IMR-90 (cell line): ENCODE data around the gene BTBD9. TPM values are rescaled to one million over a fixed set of nuclear protein-coding genes. Genes with fewer than 3 reads are reported as not detected.

Source experiments
- ATAC-seq: fragments of 200-7000 bp; cut with Tn5 transposase; 2 replicates; pipeline ENCODE4 v1.9.1; 2020; ENCODE audit warnings: low read depth, mild to moderate bottlenecking, moderate library complexity
- BruUV-seq: library from RNA; stranded (reverse); fragments of 400-500 nt; replicated peaks from 2 replicates; lab custom pipeline; 2021; lab: Mats Ljungman, UMichigan
- CTCF ChIA-PET: fragments of 300-600 bp; formaldehyde crosslinking; extraction: SDS; loops from one replicate; lab custom pipeline; 2021; ENCODE audit warnings: antibody characterized with exemption; lab: Yijun Ruan, JAX
- POLR2A ChIA-PET: fragments of 300-600 bp; sonication (Branson Sonifier 250); formaldehyde crosslinking; loops from one replicate; lab custom pipeline; 2022; ENCODE audit warnings: antibody characterized with exemption; ENCODE audit not compliant: unreplicated experiment; lab: Charles Lee
- DNase-seq: peaks from one replicate; pipeline ENCODE4 v3.0.0; 2013
- H2AFZ ChIP-seq: replicated peaks from 2 replicates; pipeline ENCODE3; 2013; ENCODE audit warnings: low read length, mild to moderate bottlenecking; ENCODE audit not compliant: poor library complexity
- H2AK5ac ChIP-seq: 2 replicates; pipeline ENCODE4 v1.6.1; 2013; ENCODE audit warnings: low read depth, low read length, inconsistent platforms
- H2AK9ac ChIP-seq: replicated peaks from 2 replicates; pipeline ENCODE3; 2013; ENCODE audit warnings: mild to moderate bottlenecking, low read depth, low read length, moderate library complexity; ENCODE audit not compliant: poor library complexity
- H2BK120ac ChIP-seq: 2 replicates; pipeline ENCODE4 v1.6.1; 2013; ENCODE audit warnings: low read depth, low read length, inconsistent platforms
- H2BK15ac ChIP-seq: 3 replicates; pipeline ENCODE4 v1.6.1; 2013; ENCODE audit warnings: low read depth, low read length, inconsistent platforms
- H2BK20ac ChIP-seq: 2 replicates; pipeline ENCODE4 v1.6.1; 2013; ENCODE audit warnings: low read depth, mild to moderate bottlenecking, inconsistent platforms, low read length, moderate library complexity
- H2BK5ac ChIP-seq: 2 replicates; pipeline ENCODE4 v1.6.1; 2013; ENCODE audit warnings: mild to moderate bottlenecking, low read depth, low read length, inconsistent platforms; ENCODE audit not compliant: poor library complexity, severe bottlenecking
- H3K14ac ChIP-seq: replicated peaks from 2 replicates; pipeline ENCODE4 v1.6.1; 2013; ENCODE audit warnings: low read depth, low read length, inconsistent platforms
- H3K18ac ChIP-seq: 2 replicates; pipeline ENCODE4 v1.6.1; 2013; ENCODE audit warnings: low read depth, low read length, control low read depth
- H3K23ac ChIP-seq: 2 replicates; pipeline ENCODE4 v1.6.1; 2013; ENCODE audit warnings: low read depth, low read length, inconsistent platforms
- H3K27ac ChIP-seq: 2 replicates; pipeline ENCODE4 v1.5.1; 2013; ENCODE audit warnings: mild to moderate bottlenecking, control low read depth, low read length; ENCODE audit not compliant: insufficient read depth
- H3K27me3 ChIP-seq: 2 replicates; pipeline ENCODE4 v1.6.1; 2013; ENCODE audit warnings: low read length; ENCODE audit not compliant: control insufficient read depth, insufficient read depth
- H3K36me3 ChIP-seq: 2 replicates; pipeline ENCODE4 v1.6.1; 2013; ENCODE audit warnings: low read length, mixed read lengths; ENCODE audit not compliant: control insufficient read depth, insufficient read depth
- H3K4ac ChIP-seq: 2 replicates; pipeline ENCODE4 v1.6.1; 2013; ENCODE audit warnings: low read depth, low read length, inconsistent platforms
- H3K4me1 ChIP-seq: 2 replicates; pipeline ENCODE4 v1.6.1; 2013; ENCODE audit warnings: low read length, mixed read lengths; ENCODE audit not compliant: control insufficient read depth, insufficient read depth
- H3K4me2 ChIP-seq: 2 replicates; pipeline ENCODE4 v1.6.1; 2013; ENCODE audit warnings: low read depth, mild to moderate bottlenecking, control low read depth, low read length, moderate library complexity
- H3K4me3 ChIP-seq: 2 replicates; pipeline ENCODE4 v1.5.1; 2013; ENCODE audit warnings: low read depth, mild to moderate bottlenecking, control low read depth, low read length, moderate library complexity; ENCODE audit not compliant: insufficient read depth
- H3K56ac ChIP-seq: 2 replicates; pipeline ENCODE4 v1.6.1; 2013; ENCODE audit warnings: low read length, inconsistent platforms; ENCODE audit not compliant: insufficient read depth; ENCODE audit errors: extremely low read depth
- H3K79me1 ChIP-seq, 2 experiments: 2 replicates each; pipeline ENCODE4 v1.6.1; 2013; ENCODE audit warnings: low read length in 2 of 2, inconsistent platforms in 1 of 2, low read depth in 1 of 2
- H3K9ac ChIP-seq: 2 replicates; pipeline ENCODE4 v1.6.1; 2013; ENCODE audit warnings: low read depth, low read length, control low read depth
- H3K9me1 ChIP-seq: 2 replicates; pipeline ENCODE4 v1.6.1; 2013; ENCODE audit warnings: low read length, inconsistent platforms; ENCODE audit not compliant: insufficient read depth
- H3K9me3 ChIP-seq: 2 replicates; pipeline ENCODE4 v1.6.1; 2013; ENCODE audit warnings: low read length; ENCODE audit not compliant: control insufficient read depth, insufficient read depth
- H4K20me1 ChIP-seq: 2 replicates; pipeline ENCODE4 v1.6.1; 2013; ENCODE audit warnings: low read length, inconsistent platforms; ENCODE audit not compliant: insufficient read depth
- H4K5ac ChIP-seq: 2 replicates; pipeline ENCODE4 v1.6.1; 2013; ENCODE audit warnings: mild to moderate bottlenecking, low read depth, low read length, control low read depth
- H4K8ac ChIP-seq, 2 experiments: 2 replicates each; pipeline ENCODE4 v1.6.1; 2013; ENCODE audit warnings: low read depth in 2 of 2, low read length in 2 of 2, control low read depth in 1 of 2, inconsistent platforms in 1 of 2
- H4K91ac ChIP-seq: 2 replicates; pipeline ENCODE4 v1.6.1; 2013; ENCODE audit warnings: low read depth, low read length, inconsistent platforms; ENCODE audit not compliant: insufficient read depth
- BHLHE40 ChIP-seq: fragments of 150-350 bp; IDR thresholded peaks from 2 replicates; pipeline ENCODE4 v1.6.1; 2016; ENCODE audit warnings: mild to moderate bottlenecking, low read depth, low read length
- CEBPB ChIP-seq: IDR thresholded peaks from 2 replicates; pipeline ENCODE4 v1.6.1; 2012; ENCODE audit warnings: low read depth, low read length, improper control_type of control experiment
- CHD1 ChIP-seq: IDR thresholded peaks from 2 replicates; pipeline ENCODE4 v1.6.1; 2012; ENCODE audit warnings: low read depth, low read length, improper control_type of control experiment
- FOS ChIP-seq: fragments of 150-350 bp; IDR thresholded peaks from 2 replicates; pipeline ENCODE4 v1.6.1; 2016; ENCODE audit warnings: low read depth, low read length
- MAFK ChIP-seq: IDR thresholded peaks from 2 replicates; pipeline ENCODE4 v1.6.1; 2012; ENCODE audit warnings: low read depth, low read length, improper control_type of control experiment
- MAZ ChIP-seq: IDR thresholded peaks from 2 replicates; pipeline ENCODE4 v1.6.1; 2012; ENCODE audit warnings: low read depth, mild to moderate bottlenecking, low read length, improper control_type of control experiment, moderate library complexity, borderline replicate concordance
- MXI1 ChIP-seq: IDR thresholded peaks from 2 replicates; pipeline ENCODE4 v1.6.1; 2012; ENCODE audit warnings: low read depth, mild to moderate bottlenecking, low read length, moderate library complexity, borderline replicate concordance
- NFE2L2 ChIP-seq: fragments of 150-350 bp; IDR thresholded peaks from 2 replicates; pipeline ENCODE4 v1.6.1; 2016; ENCODE audit warnings: low read depth, mild to moderate bottlenecking, low read length
- POLR2A ChIP-seq: IDR thresholded peaks from 2 replicates; pipeline ENCODE4 v1.6.1; 2012; ENCODE audit warnings: mild to moderate bottlenecking, low read depth, low read length
- RAD21 ChIP-seq: IDR thresholded peaks from 2 replicates; pipeline ENCODE4 v1.6.1; 2012; ENCODE audit warnings: low read length, improper control_type of control experiment
- RCOR1 ChIP-seq: IDR thresholded peaks from 2 replicates; pipeline ENCODE4 v1.6.1; 2012; ENCODE audit warnings: mild to moderate bottlenecking, low read length, improper control_type of control experiment; ENCODE audit not compliant: insufficient replicate concordance
- RFX5 ChIP-seq: IDR thresholded peaks from 2 replicates; pipeline ENCODE4 v1.8.0; 2012; ENCODE audit warnings: low read depth, mild to moderate bottlenecking, low read length, moderate library complexity
- SMC3 ChIP-seq: fragments of 150-350 bp; IDR thresholded peaks from 2 replicates; pipeline ENCODE4 v1.6.1; 2016; ENCODE audit warnings: low read depth, mild to moderate bottlenecking, antibody characterized with exemption, low read length, moderate library complexity
- USF2 ChIP-seq: fragments of 150-350 bp; IDR thresholded peaks from 2 replicates; pipeline ENCODE4 v1.6.1; 2017; ENCODE audit warnings: mild to moderate bottlenecking, antibody characterized with exemption, low read length, low read depth
- WGBS, 2 experiments: methylation state at CpG; one replicate each; pipeline versions ENCODE4 v1.1.5 to v1.1.7; 2013; ENCODE audit warnings: missing lambda C conversion rate in 2 of 2; ENCODE audit not compliant: insufficient read length in 1 of 2; ENCODE audit errors: extremely low coverage in 2 of 2; 5-methylcytosine and 5-hydroxymethylcytosine counted together
- dilution Hi-C: fragments of 300-500 bp; cut with HindIII; formaldehyde crosslinking; loops from one replicate; pipeline ENCODE4 v1.14.3; 2018; ENCODE audit warnings: low sequenced_read_pairs; ENCODE audit not compliant: unreplicated experiment
- in situ Hi-C: fragments of 300-500 bp; cut with MboI; formaldehyde crosslinking; loops from 3 replicates; pipeline ENCODE4 v1.14.3; 2019; ENCODE audit warnings: low sequenced_read_pairs, inconsistent platforms, mixed read lengths
- intact Hi-C: fragments of 100-400 bp; cut with micrococcal nuclease; formaldehyde crosslinking; loops from 2 replicates; pipeline ENCODE4 v1.10.0; 2022
- polyA plus RNA-seq, 3 experiments: library from polyadenylated mRNA; depleted of rRNA; stranded (reverse); fragments of >200 nt; gene quantifications; 2 replicates each; pipeline ENCODE4 v1.2.3, GENCODE V29; 2012; ENCODE audit warnings: low replicate concordance in 1 of 3
- total RNA-seq: library from RNA; depleted of rRNA; stranded (reverse); fragments of >200 nt; gene quantifications from 2 replicates; pipeline ENCODE4 v1.2.3, GENCODE V29; 2012
- TF ChIP-seq, protein P1 (sequence below): conservative IDR thresholded peaks from 2 replicates; pipeline ENCODE4 v1.5.1; 2012; ENCODE audit warnings: mild to moderate bottlenecking, low read depth, low read length, improper control_type of control experiment
- TF ChIP-seq, protein P2 (sequence below): fragments of 150-350 bp; IDR thresholded peaks from 2 replicates; pipeline ENCODE4 v1.6.1; 2016; ENCODE audit warnings: low read depth, mild to moderate bottlenecking, low read length, moderate library complexity, borderline replicate concordance

The BTBD9 gene
- total and polyA plus RNA-seq, 2 of the 4 experiments (the other 2 are of a cell fraction): 4.1 to 22.0 TPM

GRCh38 chr6:38169977-38170526, 469.7 kb downstream of the BTBD9 start:
- ATAC-seq (no peak), DNase-seq (no peak)
- H3K4ac ChIP-seq: no peak overlapping the region
- no peak for TF ChIP-seq SMC3
- TF ChIP-seq, protein P1, sequence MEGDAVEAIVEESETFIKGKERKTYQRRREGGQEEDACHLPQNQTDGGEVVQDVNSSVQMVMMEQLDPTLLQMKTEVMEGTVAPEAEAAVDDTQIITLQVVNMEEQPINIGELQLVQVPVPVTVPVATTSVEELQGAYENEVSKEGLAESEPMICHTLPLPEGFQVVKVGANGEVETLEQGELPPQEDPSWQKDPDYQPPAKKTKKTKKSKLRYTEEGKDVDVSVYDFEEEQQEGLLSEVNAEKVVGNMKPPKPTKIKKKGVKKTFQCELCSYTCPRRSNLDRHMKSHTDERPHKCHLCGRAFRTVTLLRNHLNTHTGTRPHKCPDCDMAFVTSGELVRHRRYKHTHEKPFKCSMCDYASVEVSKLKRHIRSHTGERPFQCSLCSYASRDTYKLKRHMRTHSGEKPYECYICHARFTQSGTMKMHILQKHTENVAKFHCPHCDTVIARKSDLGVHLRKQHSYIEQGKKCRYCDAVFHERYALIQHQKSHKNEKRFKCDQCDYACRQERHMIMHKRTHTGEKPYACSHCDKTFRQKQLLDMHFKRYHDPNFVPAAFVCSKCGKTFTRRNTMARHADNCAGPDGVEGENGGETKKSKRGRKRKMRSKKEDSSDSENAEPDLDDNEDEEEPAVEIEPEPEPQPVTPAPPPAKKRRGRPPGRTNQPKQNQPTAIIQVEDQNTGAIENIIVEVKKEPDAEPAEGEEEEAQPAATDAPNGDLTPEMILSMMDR: no peak
- TF ChIP-seq, protein P2, sequence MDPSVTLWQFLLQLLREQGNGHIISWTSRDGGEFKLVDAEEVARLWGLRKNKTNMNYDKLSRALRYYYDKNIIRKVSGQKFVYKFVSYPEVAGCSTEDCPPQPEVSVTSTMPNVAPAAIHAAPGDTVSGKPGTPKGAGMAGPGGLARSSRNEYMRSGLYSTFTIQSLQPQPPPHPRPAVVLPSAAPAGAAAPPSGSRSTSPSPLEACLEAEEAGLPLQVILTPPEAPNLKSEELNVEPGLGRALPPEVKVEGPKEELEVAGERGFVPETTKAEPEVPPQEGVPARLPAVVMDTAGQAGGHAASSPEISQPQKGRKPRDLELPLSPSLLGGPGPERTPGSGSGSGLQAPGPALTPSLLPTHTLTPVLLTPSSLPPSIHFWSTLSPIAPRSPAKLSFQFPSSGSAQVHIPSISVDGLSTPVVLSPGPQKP: no peak
- no peak for TF ChIP-seq POLR2A
- no peak for TF ChIP-seq MXI1
- no peak for TF ChIP-seq BHLHE40
- TF ChIP-seq USF2: no peak
- TF ChIP-seq NFE2L2: no peak
- TF ChIP-seq RCOR1: no peak
- no peak for TF ChIP-seq RAD21
- no peak for TF ChIP-seq MAZ
- TF ChIP-seq RFX5: no peak
- no peak for TF ChIP-seq FOS
- TF ChIP-seq CHD1: no peak
- no peak for TF ChIP-seq CEBPB
- TF ChIP-seq MAFK: no peak
- no peak overlapping the region for H3K27ac ChIP-seq
- no peaks in the 10 kb centered on the region for H3K79me1 ChIP-seq
- no TSS peak for BruUV-seq
- ChIA-PET CTCF (no interaction called here), POLR2A (no interaction called here)
- intact Hi-C loops (no loop called here), in situ Hi-C loops (no loop called here), dilution Hi-C loops (no loop called here)
- no peak overlapping the region for H3K18ac ChIP-seq
- no peak overlapping the region for H3K4me3 ChIP-seq
- no peaks in the 10 kb centered on the region for H3K36me3 ChIP-seq
- no peak overlapping the region for H2AK9ac ChIP-seq
- H2BK120ac ChIP-seq: no peak overlapping the region
- H3K14ac ChIP-seq: no peak overlapping the region
- H3K9ac ChIP-seq: no peak overlapping the region
- H2BK15ac ChIP-seq: no peak overlapping the region
- H3K9me1 ChIP-seq: peaks cover 3% of the 10 kb centered on the region; the same call in 1 of the 2 replicates
- H3K9me3 ChIP-seq: no peaks in the 10 kb centered on the region
- H3K27me3 ChIP-seq: no peaks in the 10 kb centered on the region
- H3K56ac ChIP-seq: no peak overlapping the region
- H4K91ac ChIP-seq: no peak overlapping the region
- H3K4me1 ChIP-seq: no peaks in the 10 kb centered on the region
- no peak overlapping the region for H2BK20ac ChIP-seq
- H4K5ac ChIP-seq: no peak overlapping the region
- H3K23ac ChIP-seq: no peak overlapping the region
- H4K20me1 ChIP-seq: no peaks in the 10 kb centered on the region; the same call in 1 of the 2 replicates
- H2AFZ ChIP-seq: no peak overlapping the region
- no peak overlapping the region for H2BK5ac ChIP-seq
- H4K8ac ChIP-seq: no peak overlapping the region
- no peak overlapping the region for H3K4me2 ChIP-seq
- no peak overlapping the region for H2AK5ac ChIP-seq
- 85% methylated on average over 10 of the region's 19 CpGs; no CpG with 5 or more reads in 1 of the 2 experiments for WGBS, 2 experiments
